HG03432 (cell line): ENCODE measurements around the gene AHDC1.

ENCODE experiments used
- ATAC-seq: cut with Tn5 transposase; IDR thresholded peaks from one replicate; pipeline ENCODE4 v1.9.1; 2021; ENCODE audit warnings: mild to moderate bottlenecking, moderate library complexity; ENCODE audit not compliant: unreplicated experiment

Gene AHDC1

GRCh38 chr1:27583479-27583878 lies 20.5 kb downstream of the AHDC1 start:
- no peak for ATAC-seq

GRCh38 chr1:27581823-27582243 lies 22.1 kb downstream of the AHDC1 start:
- no peak for ATAC-seq

- no peak for ATAC-seq
These were observed 26.3 kb downstream of the AHDC1 start for GRCh38 chr1:27577504-27578188.

- ATAC-seq = no peak
These were observed 27.1 kb downstream of the AHDC1 start for GRCh38 chr1:27576806-27577227.

- no peak for ATAC-seq
These were observed 28.1 kb downstream of the AHDC1 start for GRCh38 chr1:27575840-27576331.

- no peak for ATAC-seq
These were observed 28.8 kb downstream of the AHDC1 start for GRCh38 chr1:27574871-27575831.

GRCh38 chr1:27574001-27574781 lies 29.8 kb downstream of the AHDC1 start:
- ATAC-seq = no peak

- no peak for ATAC-seq
These were observed 31.1 kb downstream of the AHDC1 start for GRCh38 chr1:27572679-27573426.

- no peak for ATAC-seq
These were observed 31.8 kb downstream of the AHDC1 start for GRCh38 chr1:27572019-27572678.

GRCh38 chr1:27571439-27572018 lies 32.4 kb downstream of the AHDC1 start:
- no peak for ATAC-seq

- ATAC-seq = no peak
These were observed 33.2 kb downstream of the AHDC1 start for GRCh38 chr1:27570784-27571183.

GRCh38 chr1:27570356-27570755 lies 33.6 kb downstream of the AHDC1 start:
- ATAC-seq = no peak

- ATAC-seq = no peak
These were observed 34.2 kb downstream of the AHDC1 start for GRCh38 chr1:27569506-27570291.

GRCh38 chr1:27569088-27569460 lies 34.9 kb downstream of the AHDC1 start:
- no peak for ATAC-seq

GRCh38 chr1:27568300-27569087 lies 35.5 kb downstream of the AHDC1 start:
- ATAC-seq = peak; percentile 87

- ATAC-seq = peak; percentile 1
These were observed 36.0 kb downstream of the AHDC1 start for GRCh38 chr1:27567971-27568299.

GRCh38 chr1:27567146-27567526 lies 36.8 kb downstream of the AHDC1 start:
- ATAC-seq = no peak
